Vagina (tissue), 2 donors: ENCODE measurements around the gene CTU1. TPM values are rescaled to one million over a fixed set of nuclear protein-coding genes. Genes with fewer than 3 reads are reported as not detected.

Source experiments
- DNase-seq, 2 donors: peaks; one replicate each; pipeline ENCODE4 v3.0.0-alpha.2; 2017; ENCODE audit errors: extremely low spot score in 2 of 2
- H3K27ac ChIP-seq: fragments of 200-600 bp; sonication (generic); one replicate; pipeline ENCODE4 v1.5.1; 2019
- H3K27me3 ChIP-seq: fragments of 200-600 bp; sonication (generic); one replicate; pipeline ENCODE4 v1.5.1; 2019
- H3K36me3 ChIP-seq, 2 donors: fragments of 200-600 bp; sonication (generic); one replicate each; pipeline ENCODE4 v1.5.1; 2017 to 2019
- H3K4me1 ChIP-seq: fragments of 200-600 bp; sonication (generic); one replicate; pipeline ENCODE4 v1.5.1; 2019
- H3K4me3 ChIP-seq, 2 donors: fragments of 200-600 bp; sonication (generic); 1 replicate in 1 of 2; 2 replicates in 1 of 2; pipeline ENCODE4 v1.5.1; 2016 to 2019
- H3K9me3 ChIP-seq: fragments of 200-600 bp; sonication (generic); one replicate; pipeline ENCODE4 v1.5.1; 2019
- CTCF ChIP-seq, 3 experiments: fragments of 450-650 bp in 2 of 3; fragments of 200-600 bp in 1 of 3; sonication (generic) in 1 of 3; IDR thresholded peaks; one replicate each; pipeline ENCODE4 v1.5.1; 2017 to 2019; ENCODE audit warnings: antibody characterized with exemption in 3 of 3, mild to moderate bottlenecking in 2 of 3, moderate library complexity in 2 of 3
- POLR2A ChIP-seq, 2 donors: fragments of 450-650 bp; IDR thresholded peaks; one replicate each; pipeline ENCODE4 v1.6.1; 2017; ENCODE audit warnings: antibody characterized with exemption in 2 of 2, mild to moderate bottlenecking in 2 of 2, moderate library complexity in 2 of 2
- POLR2AphosphoS5 ChIP-seq, 2 donors: sonication (generic); formaldehyde crosslinking; IDR thresholded peaks; one replicate each; pipeline ENCODE4 v1.9.0; 2017; ENCODE audit warnings: antibody characterized with exemption in 2 of 2, mild to moderate bottlenecking in 2 of 2, low read depth in 1 of 2; ENCODE audit not compliant: insufficient read depth in 1 of 2
- intact Hi-C: fragments of 100-400 bp; cut with DNase I; formaldehyde crosslinking; loops from one replicate; pipeline ENCODE4 v1.15.1; 2023
- total RNA-seq: library from RNA; depleted of rRNA; stranded (reverse); fragments of >200 nt; gene quantifications from one replicate; pipeline ENCODE4 v1.2.3, GENCODE V29; 2016

CTU1 gene
- total RNA-seq, 1 donor from 2014 or later, result 8.8 TPM

- TF ChIP-seq CTCF (IDR thresholded peaks at IDR 0.05), result no peak
- TF ChIP-seq POLR2AphosphoS5 (IDR thresholded peaks at IDR 0.05; ENCODE audit: insufficient read depth in 1 of 2, low read depth in 1 of 2), result no peak
- TF ChIP-seq POLR2A (IDR thresholded peaks at IDR 0.05), result no peak
- intact Hi-C loops, result no loop called here
- Histone ChIP-seq H3K4me1 (no peaks in the 10 kb centered on the region), H3K9me3 (no peaks in the 10 kb centered on the region), H3K27me3 (no peaks in the 10 kb centered on the region), H3K27ac (no peak overlapping the region), H3K36me3 (no peaks in the 10 kb centered on the region), H3K4me3 (no peak overlapping the region)
- no peak for DNase-seq
Observed at GRCh38 chr19:51122112-51122981, 14.1 kb upstream of the CTU1 start.

- no peaks in the 10 kb centered on the region for H3K36me3 ChIP-seq
- H3K27ac ChIP-seq, result no peak overlapping the region
- H3K4me1 ChIP-seq, result no peaks in the 10 kb centered on the region
- intact Hi-C loops, result no loop called here
- no peaks in the 10 kb centered on the region for H3K9me3 ChIP-seq
- no peaks in the 10 kb centered on the region for H3K27me3 ChIP-seq
- TF ChIP-seq CTCF (IDR thresholded peaks at IDR 0.05) (no peak), POLR2AphosphoS5 (IDR thresholded peaks at IDR 0.05; ENCODE audit: insufficient read depth in 1 of 2, low read depth in 1 of 2) (no peak), POLR2A (IDR thresholded peaks at IDR 0.05) (no peak)
- no peak for DNase-seq
- no peak overlapping the region for H3K4me3 ChIP-seq
Observed at GRCh38 chr19:51121257-51121656, 13.0 kb upstream of the CTU1 start.

GRCh38 chr19:51120160-51120559 is 12.0 kb upstream of the CTU1 start:
- intact Hi-C loops, result no loop called here
- Histone ChIP-seq H3K4me3 (no peak overlapping the region), H3K9me3 (no peaks in the 10 kb centered on the region), H3K27me3 (no peaks in the 10 kb centered on the region), H3K36me3 (no peaks in the 10 kb centered on the region), H3K4me1 (no peaks in the 10 kb centered on the region), H3K27ac (no peak overlapping the region)
- no peak for DNase-seq
- TF ChIP-seq POLR2A (IDR thresholded peaks at IDR 0.05) (no peak), CTCF (IDR thresholded peaks at IDR 0.05) (no peak), POLR2AphosphoS5 (IDR thresholded peaks at IDR 0.05; ENCODE audit: insufficient read depth in 1 of 2, low read depth in 1 of 2) (no peak)

- no peak overlapping the region for H3K27ac ChIP-seq
- H3K9me3 ChIP-seq, result no peaks in the 10 kb centered on the region
- no peak for TF ChIP-seq POLR2A (IDR thresholded peaks at IDR 0.05)
- no peak for TF ChIP-seq POLR2AphosphoS5 (IDR thresholded peaks at IDR 0.05; ENCODE audit: insufficient read depth in 1 of 2, low read depth in 1 of 2)
- no peak for TF ChIP-seq CTCF (IDR thresholded peaks at IDR 0.05)
- H3K4me1 ChIP-seq, result no peaks in the 10 kb centered on the region
- intact Hi-C loops, result no loop called here
- no peaks in the 10 kb centered on the region for H3K27me3 ChIP-seq
- DNase-seq, result no peak
- no peaks in the 10 kb centered on the region for H3K36me3 ChIP-seq
- H3K4me3 ChIP-seq, result no peak overlapping the region
Observed at GRCh38 chr19:51119611-51120010, 11.4 kb upstream of the CTU1 start.

- no peaks in the 10 kb centered on the region for H3K36me3 ChIP-seq
- H3K9me3 ChIP-seq, result no peaks in the 10 kb centered on the region
- intact Hi-C loops, result no loop called here
- no peak overlapping the region for H3K4me3 ChIP-seq
- no peak for DNase-seq
- no peaks in the 10 kb centered on the region for H3K27me3 ChIP-seq
- no peaks in the 10 kb centered on the region for H3K4me1 ChIP-seq
- TF ChIP-seq CTCF (IDR thresholded peaks at IDR 0.05), result no peak
- TF ChIP-seq POLR2A (IDR thresholded peaks at IDR 0.05), result no peak
- TF ChIP-seq POLR2AphosphoS5 (IDR thresholded peaks at IDR 0.05; ENCODE audit: insufficient read depth in 1 of 2, low read depth in 1 of 2), result no peak
- no peak overlapping the region for H3K27ac ChIP-seq
Observed at GRCh38 chr19:51119101-51119500, 10.9 kb upstream of the CTU1 start.
